ENCODE results near the gene DLGAP1.

Gene DLGAP1

GRCh38 chr18:4157352-4157751 lies 297.8 kb downstream of the DLGAP1 start:
- no peak for DNase-seq (ENCODE audit: low spot score)

- DNase-seq (ENCODE audit: low spot score): no peak
These were observed 308.3 kb downstream of the DLGAP1 start for GRCh38 chr18:4146797-4147196.

GRCh38 chr18:4144201-4144600 lies 310.9 kb downstream of the DLGAP1 start:
- no peak for DNase-seq (ENCODE audit: low spot score)

DNA sequence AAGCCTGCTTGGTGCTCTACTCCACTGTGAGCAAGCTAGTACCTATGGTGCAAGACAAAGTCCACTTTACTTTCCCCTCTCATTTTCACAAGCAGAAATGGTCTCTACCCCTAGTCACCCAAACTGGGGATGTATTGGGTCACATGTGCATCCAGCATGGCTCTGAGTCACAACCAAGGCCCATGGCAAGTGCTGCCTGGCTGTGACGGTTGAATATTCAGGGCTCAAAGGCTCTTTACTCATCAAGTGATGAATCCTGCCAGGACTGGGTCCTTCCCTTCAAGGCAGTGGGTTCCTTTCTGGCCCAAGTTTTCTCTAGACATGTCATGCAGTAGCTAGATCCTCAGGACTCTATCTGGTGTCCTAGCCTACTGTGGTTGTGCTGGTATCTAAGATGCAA lies 311.5 kb downstream of the DLGAP1 start:
- DNase-seq (ENCODE audit: low spot score): no peak

DNA sequence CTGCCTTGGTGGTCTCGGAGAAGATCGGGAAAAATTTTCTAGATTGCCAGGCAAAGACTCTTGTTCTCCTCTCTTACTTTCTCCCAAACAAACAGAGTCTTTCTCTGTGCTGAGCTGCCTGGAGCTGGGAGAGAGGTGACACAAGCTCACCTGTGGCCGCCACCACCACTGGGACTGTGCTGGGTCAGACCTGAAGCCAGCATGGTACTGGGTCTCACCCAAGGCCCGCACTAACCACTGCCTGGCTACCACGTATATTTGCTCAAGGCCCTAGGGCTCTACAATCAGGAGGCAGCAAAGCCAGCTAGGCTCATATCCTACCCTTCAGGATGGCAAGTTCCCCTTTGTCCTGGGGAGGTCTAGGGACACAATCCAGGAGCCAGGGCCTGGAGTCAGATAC lies 312.2 kb downstream of the DLGAP1 start:
- no peak for DNase-seq (ENCODE audit: low spot score)

- no peak for DNase-seq (ENCODE audit: low spot score)
These were observed 320.4 kb downstream of the DLGAP1 start for GRCh38 chr18:4134700-4135099.

DNA sequence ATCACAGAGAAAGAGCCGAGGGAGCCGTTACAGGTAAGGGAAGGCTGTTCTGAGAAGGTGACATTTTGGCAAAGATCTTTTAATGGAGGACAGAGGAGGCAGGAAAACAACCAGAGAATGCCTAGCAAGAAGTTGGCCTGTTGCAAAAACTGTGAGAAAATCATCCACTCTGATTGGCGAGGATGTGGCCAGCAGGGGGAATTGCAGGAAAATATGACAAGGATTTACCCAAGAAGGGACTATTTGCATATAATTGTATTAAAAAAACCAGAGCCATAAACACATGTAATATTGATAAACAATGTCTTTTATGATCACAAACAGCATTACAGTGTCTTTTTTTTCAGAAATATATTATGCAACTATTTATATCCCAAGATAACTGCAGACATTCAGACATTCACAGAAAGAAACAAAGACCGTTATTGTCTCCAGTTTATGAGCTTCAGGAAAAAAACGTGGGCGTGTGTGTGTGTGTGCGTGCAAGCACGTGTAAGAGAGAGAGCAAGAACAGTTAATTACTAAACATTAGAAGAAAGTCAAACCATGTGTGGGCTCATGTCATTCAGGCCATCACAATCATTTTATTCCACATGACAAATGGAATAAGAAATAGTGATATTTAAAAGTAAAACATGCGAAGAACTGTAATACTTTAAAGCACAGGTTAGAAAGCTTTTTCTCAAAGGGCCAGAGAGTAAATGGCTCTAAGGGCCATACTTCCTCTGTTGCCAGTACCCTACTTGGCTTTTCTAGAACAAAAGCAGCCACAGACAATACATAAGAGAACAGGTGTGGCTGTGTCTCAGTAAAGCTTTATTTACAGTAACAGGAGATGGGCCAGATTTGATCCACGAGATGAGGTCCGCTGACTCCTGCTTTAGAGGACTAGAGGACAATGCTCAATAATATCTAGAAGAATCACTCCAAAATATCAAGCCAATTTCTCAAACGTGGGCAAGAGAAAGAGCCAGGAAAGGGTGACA lies 324.1 kb downstream of the DLGAP1 start:
- DNase-seq (ENCODE audit: low spot score): peak; percentile 20

GRCh38 chr18:4126939-4127338 lies 328.2 kb downstream of the DLGAP1 start:
- no peak for DNase-seq (ENCODE audit: low spot score)

- no peak for DNase-seq (ENCODE audit: low spot score)
These were observed 329.4 kb downstream of the DLGAP1 start for GRCh38 chr18:4125627-4126230.

GRCh38 chr18:4125224-4125623 lies 329.9 kb downstream of the DLGAP1 start:
- no peak for DNase-seq (ENCODE audit: low spot score)

- DNase-seq (ENCODE audit: low spot score): no peak
These were observed 335.3 kb downstream of the DLGAP1 start for GRCh38 chr18:4119813-4120212.

GRCh38 chr18:4119127-4119648 lies 335.9 kb downstream of the DLGAP1 start:
- DNase-seq (ENCODE audit: low spot score): no peak

DNA sequence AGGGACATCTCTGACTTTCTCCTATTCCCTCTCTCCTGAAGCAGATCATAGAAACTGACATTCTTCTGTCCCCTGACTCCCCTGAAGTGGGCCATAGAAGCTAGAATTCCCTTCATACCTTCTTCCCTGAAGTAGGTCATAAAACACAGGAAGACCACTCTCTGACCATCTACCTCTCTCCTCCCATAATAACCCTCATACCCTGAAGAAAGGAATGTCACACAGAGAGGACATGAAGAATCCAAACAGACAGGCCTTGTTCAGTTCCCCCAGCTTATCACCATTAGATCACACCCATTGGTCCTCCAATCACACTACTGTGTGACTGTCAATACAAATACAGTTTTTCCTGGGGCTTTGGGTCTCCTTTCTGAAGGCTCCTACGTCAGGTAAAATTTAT lies 347.1 kb downstream of the DLGAP1 start:
- no peak for DNase-seq (ENCODE audit: low spot score)

DNA sequence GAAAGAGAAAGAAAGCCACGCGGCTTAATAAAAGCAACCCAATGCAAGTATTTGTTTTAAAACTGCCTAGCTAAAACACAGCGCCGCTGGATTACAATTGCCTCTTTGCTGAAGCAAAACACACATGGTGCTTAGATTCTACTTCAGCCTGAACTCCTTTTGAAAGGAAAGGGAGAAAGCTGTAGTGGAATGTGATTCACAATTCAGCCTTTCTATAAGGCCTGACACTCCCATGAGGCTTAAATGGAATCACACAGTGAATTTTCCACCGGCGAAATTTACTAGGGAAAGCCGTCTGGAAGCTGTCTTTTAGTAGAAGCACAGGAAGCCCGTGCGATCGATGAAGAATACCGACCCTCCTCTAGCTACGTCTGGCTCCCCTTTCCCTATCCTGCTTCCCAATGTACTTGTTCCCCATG lies 348.0 kb downstream of the DLGAP1 start:
- DNase-seq (ENCODE audit: low spot score): peak; percentile 42

DNA sequence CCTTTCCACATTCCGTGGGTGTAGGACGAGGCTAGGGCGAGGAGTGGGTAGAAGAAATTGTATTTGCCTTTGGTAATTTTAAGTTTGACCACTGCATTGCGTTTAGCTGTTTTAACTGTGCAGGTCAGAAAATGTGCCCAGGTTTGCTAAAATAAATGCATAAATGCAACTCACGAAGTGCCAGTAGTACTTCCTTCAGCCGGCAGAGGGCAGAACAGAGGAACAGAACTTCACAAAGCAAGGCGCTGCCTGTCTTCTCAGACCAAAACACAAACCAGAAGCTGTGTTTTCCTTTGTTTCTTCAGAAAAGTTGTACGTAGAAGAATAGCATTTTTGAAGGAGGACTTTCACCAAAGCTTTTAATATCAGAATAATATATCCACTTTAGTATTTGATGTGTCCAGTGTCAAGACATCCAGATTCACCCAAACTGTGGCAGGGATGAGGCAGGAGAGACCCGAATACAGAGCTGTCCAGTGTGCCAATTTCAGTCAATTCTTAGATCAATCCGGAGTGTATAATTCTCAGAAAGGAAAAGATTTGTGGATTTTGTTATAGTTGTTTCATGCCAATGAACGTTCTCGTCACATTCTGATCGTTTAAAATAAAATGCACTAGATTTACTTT lies 348.6 kb downstream of the DLGAP1 start:
- peak; percentile 67 for DNase-seq (ENCODE audit: low spot score)

- DNase-seq (ENCODE audit: low spot score): no peak
These were observed 352.2 kb downstream of the DLGAP1 start for GRCh38 chr18:4102901-4103300.

GRCh38 chr18:4101009-4101408 lies 354.1 kb downstream of the DLGAP1 start:
- no peak for DNase-seq (ENCODE audit: low spot score)

DNA sequence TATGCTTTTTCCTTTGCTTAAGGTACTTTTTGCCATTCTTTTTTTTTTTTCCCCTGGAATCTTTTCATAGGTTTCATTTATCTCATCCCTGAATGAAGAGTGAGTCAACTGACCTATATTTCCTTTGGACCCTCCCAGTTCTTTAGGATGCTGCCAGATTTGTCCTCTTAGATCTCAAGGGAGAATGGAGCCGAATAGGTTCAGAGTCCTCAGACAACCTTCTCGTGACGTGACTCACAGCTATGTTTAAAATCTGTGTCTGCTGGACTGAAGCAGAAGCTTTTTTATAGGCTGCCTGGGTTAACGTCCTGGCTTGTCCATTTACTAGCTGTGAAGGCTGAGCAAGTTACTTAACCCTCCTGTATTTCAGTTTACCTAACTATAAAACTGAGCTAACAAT lies 358.6 kb downstream of the DLGAP1 start:
- DNase-seq (ENCODE audit: low spot score): no peak

GRCh38 chr18:4093676-4094075 lies 361.4 kb downstream of the DLGAP1 start:
- DNase-seq (ENCODE audit: low spot score): no peak

DNA sequence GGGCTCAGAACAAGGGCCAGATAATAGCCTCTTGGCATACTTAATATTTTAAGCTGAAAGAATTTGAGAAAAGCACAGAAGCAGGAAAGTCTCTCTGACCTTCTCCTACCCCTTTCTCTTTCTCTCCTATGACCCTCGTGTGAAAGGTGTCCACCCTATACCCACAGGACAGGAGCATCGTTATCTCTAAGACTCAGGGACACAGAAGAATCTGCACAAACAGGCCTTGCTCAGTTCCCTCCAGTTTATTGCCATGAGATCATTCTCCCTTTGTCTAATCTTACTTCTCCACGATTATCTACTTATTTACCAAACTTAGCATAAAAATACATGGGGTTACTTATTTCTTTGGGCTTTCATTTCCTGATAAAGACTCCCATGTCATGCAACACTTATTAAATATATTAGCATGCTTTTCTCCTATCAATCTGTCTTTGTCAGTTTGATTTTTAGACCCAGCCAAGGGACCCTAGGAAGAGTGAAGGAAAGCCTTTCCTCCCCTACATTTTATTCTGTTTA lies 370.7 kb downstream of the DLGAP1 start:
- no peak for DNase-seq (ENCODE audit: low spot score)

DNA sequence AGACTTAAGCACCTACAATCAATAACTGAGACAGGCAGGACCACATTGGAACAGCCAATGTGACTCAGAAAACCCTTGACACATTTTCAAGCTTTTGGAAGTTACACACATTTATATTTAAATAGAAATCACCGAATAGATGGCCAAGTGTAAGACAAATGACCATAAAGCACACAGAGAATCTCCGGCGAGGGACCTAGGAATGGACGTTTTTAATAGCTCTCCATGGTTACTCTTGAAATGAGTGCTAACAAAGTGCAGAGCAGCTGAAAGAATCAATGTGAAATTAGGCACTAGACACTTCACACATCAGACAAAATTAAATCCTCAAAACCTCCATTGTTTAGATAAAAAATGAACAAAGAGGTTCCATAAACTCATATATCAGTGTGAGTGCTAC lies 376.9 kb downstream of the DLGAP1 start:
- no peak for DNase-seq (ENCODE audit: low spot score)

GRCh38 chr18:4077721-4078120 lies 377.4 kb downstream of the DLGAP1 start:
- DNase-seq (ENCODE audit: low spot score): no peak

All from globus pallidus (tissue), 1 donor.